ENCODE data around the gene ENTPD8.

GRCh38 chr9:137416006-137416562, 25.1 kb downstream of the ENTPD8 start:
- TF ChIP-seq CTCF (IDR thresholded peaks at IDR 0.05) (no peak), POLR2A (IDR thresholded peaks at IDR 0.05) (no peak)
